OCI-M1 (cell line): Measurements from ENCODE around the gene SPATA17.
"Not testable (repeated sequence)": the region's sequence is repeated elsewhere in the genome, so short reads cannot be mapped to it uniquely, and the experiment has no call there.

Experiments
- DNase-seq: peaks from one replicate; lab custom pipeline; 2025; lab: John Stamatoyannopoulos, UW

SPATA17 gene

GRCh38 chr1:217681806-217682205, 50.7 kb downstream of the SPATA17 start:
- no peak for DNase-seq

GRCh38 chr1:217687511-217687910, 56.4 kb downstream of the SPATA17 start:
- no peak for DNase-seq

- not testable (repeated sequence) for DNase-seq
Observed at GRCh38 chr1:217696140-217696539, 65.0 kb downstream of the SPATA17 start.

DNA sequence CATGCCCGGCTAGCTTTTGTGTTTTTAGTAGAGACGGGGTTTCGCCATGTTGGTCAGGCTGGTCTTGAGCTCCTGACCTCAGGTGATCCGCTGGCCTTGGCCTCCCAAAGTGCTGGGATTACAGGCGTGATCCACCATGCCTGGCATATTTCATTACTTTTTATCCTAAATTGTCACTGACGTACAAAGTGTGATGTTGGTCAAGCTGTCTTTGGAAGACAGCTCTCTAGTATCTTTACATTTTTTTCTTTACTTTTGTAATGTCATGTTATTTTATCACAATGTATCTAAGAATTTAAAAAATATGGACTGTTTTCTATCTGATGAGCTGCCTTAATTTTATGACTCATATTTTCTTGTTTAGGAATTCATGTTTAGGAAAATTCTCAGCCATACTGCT, 72.2 kb downstream of the SPATA17 start:
- no peak for DNase-seq

GRCh38 chr1:217712925-217713597, 81.9 kb downstream of the SPATA17 start:
- DNase-seq = peak; percentile 8

GRCh38 chr1:217715681-217716080, 84.5 kb downstream of the SPATA17 start:
- no peak for DNase-seq

DNA sequence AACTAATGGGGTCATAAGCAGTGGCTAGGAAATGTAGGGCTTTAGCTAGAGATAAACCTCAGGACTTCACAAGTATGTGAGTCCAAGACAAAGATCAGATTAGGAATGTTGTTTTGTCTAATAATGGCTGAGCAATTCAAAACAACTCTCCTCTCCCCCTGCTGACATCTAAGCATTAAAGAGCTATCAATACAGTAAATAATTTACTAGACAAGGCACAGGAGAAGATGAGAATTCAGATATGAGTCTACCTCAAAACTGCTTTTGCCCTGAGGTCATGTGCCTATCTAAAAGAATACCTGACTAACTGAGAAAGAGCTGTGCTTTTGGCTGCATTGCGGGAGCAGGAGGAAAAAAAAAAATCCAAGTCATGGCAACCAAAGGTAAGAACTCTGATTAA, 86.8 kb downstream of the SPATA17 start:
- no peak for DNase-seq

DNA sequence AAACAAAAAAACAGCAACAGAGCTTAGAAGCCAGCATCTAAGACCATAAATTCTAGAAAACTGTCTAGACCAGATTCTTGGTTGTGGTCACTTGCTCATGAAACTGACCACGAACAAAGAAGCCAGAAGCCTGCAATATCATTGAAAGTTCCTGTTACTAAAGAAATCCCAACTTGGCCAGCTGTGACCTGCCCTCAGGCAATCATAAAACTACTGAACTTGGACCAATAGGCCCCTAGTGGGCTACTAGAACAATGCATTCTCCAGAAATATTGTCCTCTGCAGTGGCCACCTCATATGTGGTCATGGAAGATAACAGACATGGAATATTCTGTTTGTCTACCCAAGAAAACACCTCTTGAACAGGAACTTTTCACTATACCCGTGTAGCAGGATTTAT, 87.7 kb downstream of the SPATA17 start:
- peak; percentile 61 for DNase-seq

DNA sequence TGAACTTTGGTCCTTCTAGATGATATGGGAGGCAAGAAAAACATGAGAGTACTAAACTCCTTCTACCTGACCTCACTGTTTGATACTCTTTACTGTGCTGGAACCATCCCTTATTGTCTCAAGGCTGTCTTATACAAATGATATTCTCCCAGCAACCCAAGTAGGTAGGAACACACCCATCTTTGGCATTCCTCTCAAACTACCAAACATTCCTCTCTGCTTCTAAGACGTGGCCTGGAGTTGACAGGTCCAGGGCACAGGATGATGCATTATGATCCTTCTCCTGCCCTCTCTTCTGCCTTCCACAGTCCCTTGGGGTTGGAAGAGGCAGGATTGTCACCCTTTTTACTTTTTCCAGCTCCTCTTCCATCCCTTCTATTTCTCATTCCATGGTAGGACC, 90.5 kb downstream of the SPATA17 start:
- DNase-seq = no peak

DNA sequence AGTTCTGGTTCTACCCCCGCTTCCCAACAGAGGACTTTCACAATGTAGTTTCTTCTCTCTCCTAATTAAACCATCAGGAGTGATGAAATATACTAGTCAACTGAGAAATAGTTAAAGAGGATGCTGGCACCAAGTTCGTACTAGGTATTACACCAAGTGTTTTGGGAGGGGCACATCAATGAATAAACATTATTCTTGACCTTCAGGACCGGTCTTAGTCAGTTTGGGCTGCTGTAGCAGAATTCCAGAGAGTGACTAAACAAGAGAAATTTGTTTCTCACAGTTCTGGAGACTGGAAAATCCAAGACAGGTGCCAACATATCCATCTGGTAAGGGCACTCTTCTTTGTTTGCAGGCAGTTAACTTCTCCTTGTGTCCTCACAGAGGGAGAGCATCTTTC, 103.8 kb downstream of the SPATA17 start:
- no peak for DNase-seq

GRCh38 chr1:217747156-217747769, 116.1 kb downstream of the SPATA17 start:
- peak; percentile 66 for DNase-seq

GRCh38 chr1:217769768-217770167, 138.6 kb downstream of the SPATA17 start:
- DNase-seq = no peak

DNA sequence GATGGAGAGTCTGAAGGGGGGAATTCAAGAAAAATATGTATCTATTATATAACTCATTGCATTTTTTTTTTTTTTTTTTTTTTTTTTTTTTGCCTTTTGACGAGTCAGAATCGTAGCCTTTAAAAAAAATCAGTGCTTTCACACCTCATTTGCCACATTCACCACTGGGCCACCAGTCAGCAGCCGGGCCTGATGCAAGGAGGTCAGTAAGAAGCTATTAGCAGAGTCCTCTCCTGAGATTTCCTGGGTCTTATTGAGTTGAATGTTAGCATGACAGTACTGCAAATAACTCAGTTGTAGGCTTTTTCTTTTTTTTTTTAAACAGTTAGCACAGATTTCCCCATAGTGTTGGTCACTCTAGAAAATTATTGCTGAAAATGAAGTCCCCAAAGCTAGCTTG, 139.8 kb downstream of the SPATA17 start:
- no peak for DNase-seq

DNA sequence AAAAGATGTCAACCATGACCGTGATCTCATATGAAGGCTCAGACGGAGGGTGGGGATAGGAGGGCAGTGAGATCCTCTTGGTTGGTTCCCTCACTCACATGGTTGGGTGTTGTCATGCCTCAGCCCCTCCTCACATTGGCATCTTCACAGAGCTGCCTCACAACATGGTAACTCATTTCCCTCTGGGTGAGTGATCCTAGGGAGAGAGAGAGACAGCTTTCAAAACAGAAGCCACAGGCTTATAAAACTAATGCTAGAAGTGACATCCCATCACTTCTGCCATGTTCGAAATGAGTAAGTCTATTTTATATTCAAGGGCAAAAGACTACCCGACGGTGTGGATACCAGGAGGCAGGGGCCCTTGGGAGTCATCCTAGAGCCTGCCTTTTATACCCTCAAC, 145.5 kb downstream of the SPATA17 start:
- DNase-seq = no peak

DNA sequence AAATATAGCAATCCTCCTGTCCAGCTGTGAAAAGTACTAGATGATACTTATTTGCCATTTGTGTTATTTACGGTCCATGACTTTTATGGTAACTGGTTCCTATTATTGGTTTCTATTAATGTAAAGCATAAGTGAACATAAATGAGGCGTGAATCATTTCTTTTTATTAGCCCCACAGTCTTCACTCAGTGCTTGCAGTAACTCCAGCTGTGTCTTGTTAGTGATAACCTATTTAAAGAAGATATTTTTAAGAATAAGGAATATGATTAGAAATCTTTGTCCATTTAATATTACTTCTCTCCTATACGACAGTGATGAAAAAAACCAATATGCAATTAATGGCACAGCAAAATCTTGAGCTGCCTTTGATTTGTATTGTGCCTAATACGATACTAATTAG, 149.9 kb downstream of the SPATA17 start:
- DNase-seq = no peak

GRCh38 chr1:217791091-217791490, 159.9 kb downstream of the SPATA17 start:
- DNase-seq = no peak

DNA sequence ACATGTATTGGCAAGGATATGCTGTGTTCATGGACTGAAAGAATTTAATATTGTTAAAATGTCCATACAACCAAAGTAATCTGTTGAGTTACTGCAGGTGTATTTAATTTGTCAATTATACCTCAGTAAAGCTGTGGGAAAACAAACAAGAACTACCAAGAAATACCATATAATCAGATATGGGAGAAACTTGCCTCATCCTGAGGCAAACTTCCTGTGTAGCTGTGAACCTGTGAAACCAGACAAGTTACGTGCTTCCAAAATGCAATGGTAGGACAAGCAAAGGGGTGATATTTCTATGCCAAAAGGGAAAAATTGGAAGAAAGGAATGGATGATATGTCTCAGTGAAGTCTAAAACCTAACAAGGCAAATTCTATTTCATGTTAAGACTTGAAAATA, 174.6 kb downstream of the SPATA17 start:
- DNase-seq = no peak

- DNase-seq = no peak
Observed at GRCh38 chr1:217812175-217812574, 181.0 kb downstream of the SPATA17 start.

GRCh38 chr1:217813031-217813430, 181.9 kb downstream of the SPATA17 start:
- DNase-seq = no peak

GRCh38 chr1:217837691-217838090, 206.5 kb downstream of the SPATA17 start:
- DNase-seq = no peak

GRCh38 chr1:217839161-217839560, 208.0 kb downstream of the SPATA17 start:
- DNase-seq = no peak

GRCh38 chr1:217846733-217847132, 215.6 kb downstream of the SPATA17 start:
- DNase-seq = no peak

- DNase-seq = no peak
Observed at GRCh38 chr1:217847643-217848042, 216.5 kb downstream of the SPATA17 start.
